Transverse colon (tissue), 3 donors: ENCODE data around the gene SRSF3.

Experiments
- EP300 ChIP-seq: sonication (generic); formaldehyde crosslinking; IDR thresholded peaks from one replicate; pipeline ENCODE4 v1.6.1; 2017; ENCODE audit warnings: antibody characterized with exemption, low read depth
- POLR2A ChIP-seq: fragments of 450-650 bp; IDR thresholded peaks from one replicate; pipeline ENCODE4 v1.6.1; 2016; ENCODE audit warnings: antibody characterized with exemption, mild to moderate bottlenecking, moderate library complexity
- TF ChIP-seq, protein P1 (sequence below), 5 experiments: fragments of 200-600 bp in 3 of 5; fragments of 450-650 bp in 2 of 5; sonication (generic) in 3 of 5; IDR thresholded peaks; 1 replicate in 2 of 5; 2 replicates in 3 of 5; pipeline ENCODE4 v1.5.1; 2016 to 2017; ENCODE audit warnings: antibody characterized with exemption in 5 of 5, inconsistent platforms in 3 of 5, mild to moderate bottlenecking in 2 of 5, moderate library complexity in 1 of 5

DNA sequence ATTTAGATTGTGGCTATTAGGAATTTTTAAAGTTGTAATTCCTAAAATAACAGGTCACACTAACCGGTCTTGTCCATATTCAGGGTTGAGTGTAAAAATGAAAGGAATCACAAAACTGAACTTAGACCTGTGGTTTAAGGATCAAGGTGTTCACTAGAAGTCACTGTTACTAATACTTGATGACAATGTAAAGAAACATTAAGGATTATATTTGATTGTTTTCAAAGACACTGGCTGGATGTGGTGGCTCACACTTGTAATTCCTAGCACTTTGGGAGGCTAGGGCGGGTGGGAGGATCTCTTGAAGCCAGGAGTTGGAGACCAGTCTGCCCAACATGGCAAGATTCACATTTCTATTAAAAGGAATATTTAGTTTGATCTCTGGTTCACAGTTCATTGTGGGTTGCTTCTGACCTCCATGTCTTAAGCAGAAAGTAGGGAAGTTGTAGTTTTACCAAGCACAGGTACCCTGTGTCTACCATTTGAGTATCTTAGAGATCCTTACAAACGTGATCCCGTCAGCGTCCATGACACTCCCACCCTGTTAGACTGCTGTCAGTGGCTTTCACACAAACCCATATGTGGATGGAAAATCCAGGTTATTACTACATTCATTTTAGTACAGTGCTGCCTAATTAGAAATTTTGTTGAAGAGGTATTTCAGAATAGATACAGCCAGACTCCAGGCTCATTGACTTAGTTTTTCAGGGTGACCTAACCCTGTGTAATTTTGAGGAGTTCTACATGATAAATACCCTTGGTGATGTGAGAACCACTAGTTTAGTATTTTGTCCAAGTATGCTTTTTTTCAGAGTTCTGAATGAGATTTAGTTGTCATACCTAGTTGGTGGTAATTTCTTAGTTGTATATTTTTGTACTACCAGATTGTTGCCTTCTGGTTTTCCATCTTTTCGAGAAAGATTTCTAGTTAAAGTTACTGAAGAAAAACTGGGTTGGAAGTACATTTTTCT lies 10.2 kb downstream of the SRSF3 start:
- TF ChIP-seq, protein P1, sequence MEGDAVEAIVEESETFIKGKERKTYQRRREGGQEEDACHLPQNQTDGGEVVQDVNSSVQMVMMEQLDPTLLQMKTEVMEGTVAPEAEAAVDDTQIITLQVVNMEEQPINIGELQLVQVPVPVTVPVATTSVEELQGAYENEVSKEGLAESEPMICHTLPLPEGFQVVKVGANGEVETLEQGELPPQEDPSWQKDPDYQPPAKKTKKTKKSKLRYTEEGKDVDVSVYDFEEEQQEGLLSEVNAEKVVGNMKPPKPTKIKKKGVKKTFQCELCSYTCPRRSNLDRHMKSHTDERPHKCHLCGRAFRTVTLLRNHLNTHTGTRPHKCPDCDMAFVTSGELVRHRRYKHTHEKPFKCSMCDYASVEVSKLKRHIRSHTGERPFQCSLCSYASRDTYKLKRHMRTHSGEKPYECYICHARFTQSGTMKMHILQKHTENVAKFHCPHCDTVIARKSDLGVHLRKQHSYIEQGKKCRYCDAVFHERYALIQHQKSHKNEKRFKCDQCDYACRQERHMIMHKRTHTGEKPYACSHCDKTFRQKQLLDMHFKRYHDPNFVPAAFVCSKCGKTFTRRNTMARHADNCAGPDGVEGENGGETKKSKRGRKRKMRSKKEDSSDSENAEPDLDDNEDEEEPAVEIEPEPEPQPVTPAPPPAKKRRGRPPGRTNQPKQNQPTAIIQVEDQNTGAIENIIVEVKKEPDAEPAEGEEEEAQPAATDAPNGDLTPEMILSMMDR (IDR thresholded peaks at IDR 0.05) = no peak
- no peak for TF ChIP-seq EP300
- no peak for TF ChIP-seq POLR2A
